ENCODE measurements around the gene WDR59.

- no peak for TF ChIP-seq POLR2A (IDR thresholded peaks at IDR 0.05; ENCODE audit: low read length)
- no peak for TF ChIP-seq GATA1 (IDR thresholded peaks at IDR 0.05; ENCODE audit: low read depth, low read length)
These were observed 47.9 kb downstream of the WDR59 start for GRCh38 chr16:74936902-74937560.
